B cell (primary cell): ENCODE data around the gene AXIN1.

Experiments
- CTCF ChIP-seq: fragments of 200-600 bp; IDR thresholded peaks from one replicate; pipeline ENCODE4 v1.8.0; 2022; ENCODE audit warnings: antibody characterized with exemption, mild to moderate bottlenecking
- EZH2 ChIP-seq: IDR thresholded peaks from 2 replicates; pipeline ENCODE4 v1.6.1; 2012; ENCODE audit warnings: borderline replicate concordance, low read depth, mild to moderate bottlenecking, moderate library complexity, low read length; ENCODE audit not compliant: insufficient read depth, poor library complexity, severe bottlenecking

GRCh38 chr16:301235-301634, 51.3 kb downstream of the AXIN1 start:
- no peak for TF ChIP-seq CTCF
- no peak for TF ChIP-seq EZH2
